SK-N-SH treated with all-trans-retinoic acid at 6 μM for 48 hours (cell line): ENCODE results near the gene PVALEF.

Source experiments
- ATAC-seq: fragments of 200-7000 bp; cut with Tn5 transposase; 3 replicates; pipeline ENCODE4 v1.9.1; 2020; ENCODE audit warnings: mild to moderate bottlenecking, moderate library complexity
- ARNTL ChIP-seq: fragments of 450-650 bp; formaldehyde crosslinking; IDR thresholded peaks from 2 replicates; pipeline ENCODE4 v1.5.0; 2020; ENCODE audit warnings: low read depth, mild to moderate bottlenecking, moderate library complexity, borderline replicate concordance
- BACH2 ChIP-seq: fragments of 250-450 bp; sonication (Bioruptor Pico); IDR thresholded peaks from 2 replicates; pipeline ENCODE4 v1.9.0; 2021; ENCODE audit warnings: mild to moderate bottlenecking, borderline replicate concordance
- CREB5 ChIP-seq: fragments of 250-450 bp; sonication (Bioruptor Pico); IDR thresholded peaks from 2 replicates; pipeline ENCODE4 v1.5.1; 2020; ENCODE audit warnings: low read depth, mild to moderate bottlenecking, moderate library complexity
- CSDC2 ChIP-seq: fragments of 250-450 bp; sonication (Bioruptor Pico); IDR thresholded peaks from 2 replicates; pipeline ENCODE4 v1.5.0; 2020; ENCODE audit warnings: mild to moderate bottlenecking, moderate library complexity
- ESRRG ChIP-seq: fragments of 250-450 bp; sonication (Bioruptor Pico); IDR thresholded peaks from 2 replicates; pipeline ENCODE4 v1.6.1; 2021; ENCODE audit warnings: mild to moderate bottlenecking
- ISL1 ChIP-seq: fragments of 250-450 bp; sonication (Bioruptor Pico); IDR thresholded peaks from 2 replicates; pipeline ENCODE4 v2.1.2; 2022; ENCODE audit warnings: mild to moderate bottlenecking, moderate library complexity
- OSR1 ChIP-seq: fragments of 250-450 bp; sonication (Bioruptor Pico); IDR thresholded peaks from 2 replicates; pipeline ENCODE4 v1.8.0; 2022; ENCODE audit warnings: moderate library complexity, mild to moderate bottlenecking, inconsistent platforms
- POU6F1 ChIP-seq: fragments of 250-450 bp; sonication (Bioruptor Pico); IDR thresholded peaks from 2 replicates; pipeline ENCODE4 v1.8.0; 2021; ENCODE audit warnings: low read depth, mild to moderate bottlenecking, moderate library complexity, borderline replicate concordance
- PPARA ChIP-seq: fragments of 250-450 bp; sonication (Bioruptor Pico); IDR thresholded peaks from 2 replicates; pipeline ENCODE4 v1.5.0; 2020; ENCODE audit warnings: mild to moderate bottlenecking, borderline replicate concordance
- RARB ChIP-seq: fragments of 250-450 bp; sonication (Bioruptor Pico); IDR thresholded peaks from 2 replicates; pipeline ENCODE4 v1.8.0; 2021; ENCODE audit warnings: mild to moderate bottlenecking, moderate library complexity
- SNAI2 ChIP-seq: fragments of 250-450 bp; sonication (Bioruptor Pico); IDR thresholded peaks from 2 replicates; pipeline ENCODE4 v1.5.0; 2020; ENCODE audit warnings: mild to moderate bottlenecking, moderate library complexity
- TCF4 ChIP-seq: fragments of 250-450 bp; sonication (Bioruptor Pico); IDR thresholded peaks from 2 replicates; pipeline ENCODE4 v1.8.0; 2021; ENCODE audit warnings: mild to moderate bottlenecking, moderate library complexity, borderline replicate concordance
- TOX ChIP-seq: fragments of 250-450 bp; sonication (Bioruptor Pico); IDR thresholded peaks from 2 replicates; pipeline ENCODE4 v1.8.0; 2021; ENCODE audit warnings: mild to moderate bottlenecking, moderate library complexity, borderline replicate concordance
- ZC3H10 ChIP-seq: fragments of 250-450 bp; sonication (Bioruptor Pico); IDR thresholded peaks from 2 replicates; pipeline ENCODE4 v1.5.1; 2021; ENCODE audit warnings: mild to moderate bottlenecking, moderate library complexity
- ZFP30 ChIP-seq: fragments of 450-650 bp; formaldehyde crosslinking; IDR thresholded peaks from 2 replicates; pipeline ENCODE4 v1.5.0; 2022; ENCODE audit warnings: mild to moderate bottlenecking, moderate library complexity
- ZNF565 ChIP-seq: fragments of 450-650 bp; formaldehyde crosslinking; conservative IDR thresholded peaks from 2 replicates; pipeline ENCODE4 v1.5.0; 2020; ENCODE audit warnings: low read depth, mild to moderate bottlenecking, moderate library complexity
- ZNF70 ChIP-seq: fragments of 450-650 bp; formaldehyde crosslinking; IDR thresholded peaks from 2 replicates; pipeline ENCODE4 v1.5.0; 2020; ENCODE audit warnings: mild to moderate bottlenecking, moderate library complexity
- ZNF8 ChIP-seq: fragments of 450-650 bp; formaldehyde crosslinking; IDR thresholded peaks from 2 replicates; pipeline ENCODE4 v1.5.0; 2020; ENCODE audit warnings: mild to moderate bottlenecking, moderate library complexity
- TF ChIP-seq, protein P1 (sequence below): fragments of 250-450 bp; sonication (Bioruptor Pico); IDR thresholded peaks from 2 replicates; pipeline ENCODE4 v1.5.0; 2020; ENCODE audit warnings: mild to moderate bottlenecking, moderate library complexity
- TF ChIP-seq, protein P2 (sequence below): fragments of 250-450 bp; sonication (Bioruptor Pico); IDR thresholded peaks from 2 replicates; pipeline ENCODE4 v1.5.1; 2021; ENCODE audit warnings: mild to moderate bottlenecking, moderate library complexity
- TF ChIP-seq, protein P3 (sequence below): fragments of 250-450 bp; sonication (Bioruptor Pico); IDR thresholded peaks from 2 replicates; pipeline ENCODE4 v1.8.0; 2020; ENCODE audit warnings: mild to moderate bottlenecking, moderate library complexity, borderline replicate concordance

The PVALEF gene

GRCh38 chr17:81210868-81211267, 45.6 kb downstream of the PVALEF start:
- TF ChIP-seq CREB5: no peak
- no peak for TF ChIP-seq ZNF70 (CRISPR knock-in tag)
- TF ChIP-seq ZNF565 (CRISPR knock-in tag): no peak
- TF ChIP-seq ISL1: no peak
- no peak for TF ChIP-seq POU6F1 (CRISPR knock-in tag)
- TF ChIP-seq TOX (CRISPR knock-in tag): no peak
- TF ChIP-seq, protein P1, sequence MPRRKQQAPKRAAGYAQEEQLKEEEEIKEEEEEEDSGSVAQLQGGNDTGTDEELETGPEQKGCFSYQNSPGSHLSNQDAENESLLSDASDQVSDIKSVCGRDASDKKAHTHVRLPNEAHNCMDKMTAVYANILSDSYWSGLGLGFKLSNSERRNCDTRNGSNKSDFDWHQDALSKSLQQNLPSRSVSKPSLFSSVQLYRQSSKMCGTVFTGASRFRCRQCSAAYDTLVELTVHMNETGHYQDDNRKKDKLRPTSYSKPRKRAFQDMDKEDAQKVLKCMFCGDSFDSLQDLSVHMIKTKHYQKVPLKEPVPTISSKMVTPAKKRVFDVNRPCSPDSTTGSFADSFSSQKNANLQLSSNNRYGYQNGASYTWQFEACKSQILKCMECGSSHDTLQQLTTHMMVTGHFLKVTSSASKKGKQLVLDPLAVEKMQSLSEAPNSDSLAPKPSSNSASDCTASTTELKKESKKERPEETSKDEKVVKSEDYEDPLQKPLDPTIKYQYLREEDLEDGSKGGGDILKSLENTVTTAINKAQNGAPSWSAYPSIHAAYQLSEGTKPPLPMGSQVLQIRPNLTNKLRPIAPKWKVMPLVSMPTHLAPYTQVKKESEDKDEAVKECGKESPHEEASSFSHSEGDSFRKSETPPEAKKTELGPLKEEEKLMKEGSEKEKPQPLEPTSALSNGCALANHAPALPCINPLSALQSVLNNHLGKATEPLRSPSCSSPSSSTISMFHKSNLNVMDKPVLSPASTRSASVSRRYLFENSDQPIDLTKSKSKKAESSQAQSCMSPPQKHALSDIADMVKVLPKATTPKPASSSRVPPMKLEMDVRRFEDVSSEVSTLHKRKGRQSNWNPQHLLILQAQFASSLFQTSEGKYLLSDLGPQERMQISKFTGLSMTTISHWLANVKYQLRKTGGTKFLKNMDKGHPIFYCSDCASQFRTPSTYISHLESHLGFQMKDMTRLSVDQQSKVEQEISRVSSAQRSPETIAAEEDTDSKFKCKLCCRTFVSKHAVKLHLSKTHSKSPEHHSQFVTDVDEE (CRISPR knock-in tag): no peak
- no peak for TF ChIP-seq ZC3H10 (CRISPR knock-in tag)
- TF ChIP-seq, protein P2, sequence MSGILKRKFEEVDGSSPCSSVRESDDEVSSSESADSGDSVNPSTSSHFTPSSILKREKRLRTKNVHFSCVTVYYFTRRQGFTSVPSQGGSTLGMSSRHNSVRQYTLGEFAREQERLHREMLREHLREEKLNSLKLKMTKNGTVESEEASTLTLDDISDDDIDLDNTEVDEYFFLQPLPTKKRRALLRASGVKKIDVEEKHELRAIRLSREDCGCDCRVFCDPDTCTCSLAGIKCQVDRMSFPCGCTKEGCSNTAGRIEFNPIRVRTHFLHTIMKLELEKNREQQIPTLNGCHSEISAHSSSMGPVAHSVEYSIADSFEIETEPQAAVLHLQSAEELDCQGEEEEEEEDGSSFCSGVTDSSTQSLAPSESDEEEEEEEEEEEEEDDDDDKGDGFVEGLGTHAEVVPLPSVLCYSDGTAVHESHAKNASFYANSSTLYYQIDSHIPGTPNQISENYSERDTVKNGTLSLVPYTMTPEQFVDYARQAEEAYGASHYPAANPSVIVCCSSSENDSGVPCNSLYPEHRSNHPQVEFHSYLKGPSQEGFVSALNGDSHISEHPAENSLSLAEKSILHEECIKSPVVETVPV (CRISPR knock-in tag): no peak
- no peak for TF ChIP-seq ARNTL (CRISPR knock-in tag)
- no peak for TF ChIP-seq OSR1 (CRISPR knock-in tag)
- TF ChIP-seq, protein P3, sequence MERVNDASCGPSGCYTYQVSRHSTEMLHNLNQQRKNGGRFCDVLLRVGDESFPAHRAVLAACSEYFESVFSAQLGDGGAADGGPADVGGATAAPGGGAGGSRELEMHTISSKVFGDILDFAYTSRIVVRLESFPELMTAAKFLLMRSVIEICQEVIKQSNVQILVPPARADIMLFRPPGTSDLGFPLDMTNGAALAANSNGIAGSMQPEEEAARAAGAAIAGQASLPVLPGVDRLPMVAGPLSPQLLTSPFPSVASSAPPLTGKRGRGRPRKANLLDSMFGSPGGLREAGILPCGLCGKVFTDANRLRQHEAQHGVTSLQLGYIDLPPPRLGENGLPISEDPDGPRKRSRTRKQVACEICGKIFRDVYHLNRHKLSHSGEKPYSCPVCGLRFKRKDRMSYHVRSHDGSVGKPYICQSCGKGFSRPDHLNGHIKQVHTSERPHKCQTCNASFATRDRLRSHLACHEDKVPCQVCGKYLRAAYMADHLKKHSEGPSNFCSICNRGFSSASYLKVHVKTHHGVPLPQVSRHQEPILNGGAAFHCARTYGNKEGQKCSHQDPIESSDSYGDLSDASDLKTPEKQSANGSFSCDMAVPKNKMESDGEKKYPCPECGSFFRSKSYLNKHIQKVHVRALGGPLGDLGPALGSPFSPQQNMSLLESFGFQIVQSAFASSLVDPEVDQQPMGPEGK: no peak
- TF ChIP-seq PPARA (CRISPR knock-in tag): no peak
- no peak for TF ChIP-seq SNAI2 (CRISPR knock-in tag)
- no peak for TF ChIP-seq BACH2 (CRISPR knock-in tag)
- no peak for TF ChIP-seq TCF4
- TF ChIP-seq CSDC2: no peak
- no peak for TF ChIP-seq ESRRG (CRISPR knock-in tag)
- no peak for ATAC-seq

- TF ChIP-seq ISL1 (no peak), ZNF565 (CRISPR knock-in tag) (no peak), RARB (CRISPR knock-in tag) (no peak), TOX (CRISPR knock-in tag) (no peak), ZNF8 (no peak), ARNTL (CRISPR knock-in tag) (no peak), ZFP30 (CRISPR knock-in tag) (no peak)
- TF ChIP-seq, protein P3: no peak
- ATAC-seq: no peak
Measured at GRCh38 chr17:81212365-81212764, 47.1 kb downstream of the PVALEF start.
